HepG2 (cell line): ENCODE data around the gene MYL12B. TPM values are rescaled to one million over a fixed set of nuclear protein-coding genes. Genes with fewer than 3 reads are reported as not detected.

Experiments
- ARID2 ChIP-seq: sonication (generic); formaldehyde crosslinking; IDR thresholded peaks from 2 replicates; pipeline ENCODE4 v1.8.1; 2022; ENCODE audit warnings: mild to moderate bottlenecking, missing genetic modification reagents, borderline replicate concordance
- CCDC6 ChIP-seq: sonication (generic); formaldehyde crosslinking; IDR thresholded peaks from 2 replicates; pipeline ENCODE4 v1.8.1; 2022; ENCODE audit warnings: mild to moderate bottlenecking, missing genetic modification reagents, moderate library complexity
- CEBPB ChIP-seq: IDR thresholded peaks from 2 replicates; pipeline ENCODE4 v1.6.1; 2011; ENCODE audit warnings: low read depth, low read length, improper control_type of control experiment, borderline replicate concordance
- CEBPG ChIP-seq: IDR thresholded peaks from 2 replicates; pipeline ENCODE4 v1.6.1; 2016
- FIP1L1 ChIP-seq: fragments of 200-400 bp; formaldehyde crosslinking; IDR thresholded peaks from 2 replicates; pipeline ENCODE4 v1.6.1; 2018; ENCODE audit warnings: low read depth, mild to moderate bottlenecking, low read length, moderate library complexity, borderline replicate concordance; ENCODE audit not compliant: insufficient read depth
- FOXA1 ChIP-seq, 2 experiments: fragments of 450-650 bp in 1 of 2; sonication (generic) in 1 of 2; formaldehyde crosslinking in 1 of 2; IDR thresholded peaks; 2 replicates each; pipeline versions ENCODE4 v1.4.0 to v1.6.1; 2016 to 2020; ENCODE audit warnings: missing genetic modification reagents in 1 of 2
- GABPB1 ChIP-seq: IDR thresholded peaks from 2 replicates; pipeline ENCODE4 v1.6.1; 2016; ENCODE audit warnings: mild to moderate bottlenecking, missing genetic modification reagents, moderate library complexity, missing compliant biosample characterization
- GPN1 ChIP-seq: sonication (generic); formaldehyde crosslinking; IDR thresholded peaks from 2 replicates; pipeline ENCODE4 v1.5.1; 2020; ENCODE audit warnings: missing genetic modification reagents, borderline replicate concordance
- HES4 ChIP-seq: sonication (generic); formaldehyde crosslinking; IDR thresholded peaks from 2 replicates; pipeline ENCODE4 v1.9.0; 2021; ENCODE audit warnings: mild to moderate bottlenecking, missing genetic modification reagents, borderline replicate concordance
- HNF4G ChIP-seq, 2 experiments: sonication (generic) in 1 of 2; formaldehyde crosslinking in 1 of 2; IDR thresholded peaks; 2 replicates each; pipeline versions ENCODE4 v1.4.0 to v1.6.1; 2011 to 2020; ENCODE audit warnings: borderline replicate concordance in 2 of 2, low read depth in 2 of 2, mild to moderate bottlenecking in 2 of 2, low read length in 1 of 2, missing genetic modification reagents in 1 of 2, moderate library complexity in 1 of 2
- JUND ChIP-seq: sonication (generic); formaldehyde crosslinking; IDR thresholded peaks from 2 replicates; pipeline ENCODE4 v1.8.0; 2022; ENCODE audit warnings: mild to moderate bottlenecking, missing genetic modification reagents
- PCBP1 ChIP-seq: fragments of 200-400 bp; formaldehyde crosslinking; IDR thresholded peaks from 2 replicates; pipeline ENCODE4 v1.6.1; 2017; ENCODE audit warnings: mild to moderate bottlenecking, low read depth, low read length, borderline replicate concordance
- PHF21A ChIP-seq: sonication (generic); formaldehyde crosslinking; IDR thresholded peaks from 2 replicates; pipeline ENCODE4 v1.5.0; 2020; ENCODE audit warnings: mild to moderate bottlenecking, missing genetic modification reagents
- SAP130 ChIP-seq: IDR thresholded peaks from 2 replicates; pipeline ENCODE4 v1.6.1; 2016; ENCODE audit warnings: low read depth
- SCMH1 ChIP-seq: sonication (generic); formaldehyde crosslinking; IDR thresholded peaks from 2 replicates; pipeline ENCODE4 v1.9.0; 2021; ENCODE audit warnings: missing genetic modification reagents, mild to moderate bottlenecking, borderline replicate concordance
- SIN3A ChIP-seq: IDR thresholded peaks from 2 replicates; pipeline ENCODE4 v1.6.1; 2011; ENCODE audit warnings: low read depth, mild to moderate bottlenecking, control low read depth, low read length, borderline replicate concordance
- SP140L ChIP-seq: sonication (generic); formaldehyde crosslinking; IDR thresholded peaks from 2 replicates; pipeline ENCODE4 v1.4.0; 2020; ENCODE audit warnings: missing genetic modification reagents, borderline replicate concordance
- TBP ChIP-seq: sonication (generic); formaldehyde crosslinking; IDR thresholded peaks from 2 replicates; pipeline ENCODE4 v1.5.0; 2020; ENCODE audit warnings: missing genetic modification reagents
- THYN1 ChIP-seq: sonication (generic); formaldehyde crosslinking; IDR thresholded peaks from 2 replicates; pipeline ENCODE4 v1.8.1; 2023; ENCODE audit warnings: low read depth, mild to moderate bottlenecking, moderate library complexity, missing genetic modification reagents, borderline replicate concordance
- WIZ ChIP-seq: sonication (generic); formaldehyde crosslinking; IDR thresholded peaks from 2 replicates; pipeline ENCODE4 v1.5.1; 2020; ENCODE audit warnings: mild to moderate bottlenecking, missing genetic modification reagents
- ZFP36L2 ChIP-seq: sonication (generic); formaldehyde crosslinking; IDR thresholded peaks from 2 replicates; pipeline ENCODE4 v1.4.0; 2020; ENCODE audit warnings: missing genetic modification reagents
- ZNF256 ChIP-seq: sonication (generic); formaldehyde crosslinking; conservative IDR thresholded peaks from 2 replicates; pipeline ENCODE4 v1.4.0; 2020; ENCODE audit warnings: missing genetic modification reagents
- ZNF496 ChIP-seq: sonication (generic); formaldehyde crosslinking; IDR thresholded peaks from 2 replicates; pipeline ENCODE4 v1.8.1; 2023; ENCODE audit warnings: mild to moderate bottlenecking, moderate library complexity, missing genetic modification reagents; ENCODE audit not compliant: insufficient replicate concordance
- ZNF556 ChIP-seq: sonication (generic); formaldehyde crosslinking; IDR thresholded peaks from 2 replicates; pipeline ENCODE4 v1.4.0; 2020; ENCODE audit warnings: mild to moderate bottlenecking, missing genetic modification reagents, borderline replicate concordance
- ZNF563 ChIP-seq: sonication (generic); formaldehyde crosslinking; IDR thresholded peaks from 2 replicates; pipeline ENCODE4 v1.8.0; 2022; ENCODE audit warnings: mild to moderate bottlenecking, moderate library complexity, missing genetic modification reagents
- ZNF629 ChIP-seq: sonication (generic); formaldehyde crosslinking; conservative IDR thresholded peaks from 2 replicates; pipeline ENCODE4 v1.5.0; 2020; ENCODE audit warnings: missing genetic modification reagents
- ZNF644 ChIP-seq: IDR thresholded peaks from 2 replicates; pipeline ENCODE4 v1.6.1; 2016; ENCODE audit warnings: low read depth
- ZNF709 ChIP-seq: sonication (generic); formaldehyde crosslinking; IDR thresholded peaks from 2 replicates; pipeline ENCODE4 v1.5.0; 2020; ENCODE audit warnings: mild to moderate bottlenecking, missing genetic modification reagents
- ZNF724P ChIP-seq: sonication (generic); formaldehyde crosslinking; IDR thresholded peaks from 2 replicates; pipeline ENCODE4 v1.8.0; 2022; ENCODE audit warnings: missing genetic modification reagents, borderline replicate concordance
- ZNF770 ChIP-seq: sonication (generic); formaldehyde crosslinking; IDR thresholded peaks from 2 replicates; pipeline ENCODE4 v1.5.0; 2020; ENCODE audit warnings: mild to moderate bottlenecking, missing genetic modification reagents
- ZNF784 ChIP-seq: sonication (generic); formaldehyde crosslinking; IDR thresholded peaks from 2 replicates; pipeline ENCODE4 v1.5.1; 2020; ENCODE audit warnings: missing genetic modification reagents, mild to moderate bottlenecking, borderline replicate concordance
- polyA plus RNA-seq, 8 experiments: library from polyadenylated mRNA; depleted of rRNA in 3 of 8; stranded (reverse) in 7 of 8; unstranded in 1 of 8; fragments of >200 nt; fragmentation: Illumina TruSeq in 4 of 8; extraction: Trizol in 4 of 8; gene quantifications; 2 replicates each; pipeline versions ENCODE4 v1.2.1 to v1.2.3, GENCODE V29; 2011 to 2016; ENCODE audit warnings: low read depth in 4 of 8, missing spikeins in 1 of 8, mixed read lengths in 1 of 8; ENCODE audit not compliant: insufficient read depth in 1 of 8
- total RNA-seq, 5 experiments: library from RNA; depleted of rRNA; stranded (reverse); fragments of >200 nt; fragmentation: Illumina TruSeq; extraction: Trizol; gene quantifications; 2 replicates each; pipeline ENCODE4 v1.2.3, GENCODE V29; 2016; ENCODE audit warnings: low read depth in 1 of 5

The MYL12B gene
- total and polyA plus RNA-seq, 2 of the 13 experiments (the other 11 are each of a cell fraction or from before 2014, with no cell fraction given): 265 to 340 TPM

DNA sequence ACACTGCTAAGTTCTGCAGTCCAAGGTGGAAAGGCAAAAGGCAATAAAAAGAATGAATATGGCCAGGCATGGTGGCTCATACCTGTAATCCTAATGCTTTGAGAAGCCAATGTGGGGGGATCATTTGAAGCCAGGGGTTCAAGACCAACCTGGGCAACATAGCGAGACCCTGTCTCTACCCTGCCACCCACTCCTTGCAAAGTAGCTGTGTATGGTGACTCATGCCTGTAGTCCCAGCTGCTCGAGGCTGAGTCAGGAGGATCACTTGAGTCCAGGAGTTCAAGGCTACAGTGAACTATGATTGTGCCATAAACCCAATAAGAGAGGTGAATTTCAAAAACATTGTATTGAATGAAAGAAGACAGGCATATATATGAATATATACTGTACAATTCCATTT, 2.4 kb downstream of the MYL12B start (continued):
- no peak for TF ChIP-seq GPN1
- 0 out of 2 replicates have a peak, but pooled peaks have one; percentile 28 for TF ChIP-seq HNF4G (IDR thresholded peaks at IDR 0.05; ENCODE audit: borderline replicate concordance, low read depth, low read length)
- no peak for TF ChIP-seq HNF4G (CRISPR knock-in tag; IDR thresholded peaks at IDR 0.05; ENCODE audit: borderline replicate concordance, low read depth)
- TF ChIP-seq JUND (CRISPR knock-in tag): peak; percentile 91
- no peak for TF ChIP-seq SCMH1 (CRISPR knock-in tag)
- TF ChIP-seq ZNF644 (CRISPR knock-in tag): no peak
- TF ChIP-seq ZFP36L2 (CRISPR knock-in tag): no peak
- TF ChIP-seq PCBP1: no peak
- no peak for TF ChIP-seq ZNF724P
- TF ChIP-seq SIN3A: no peak
- no peak for TF ChIP-seq WIZ (CRISPR knock-in tag)
- no peak for TF ChIP-seq GABPB1 (CRISPR knock-in tag)
- no peak for TF ChIP-seq ZNF784
- no peak for TF ChIP-seq FOXA1 (IDR thresholded peaks at IDR 0.05)
- TF ChIP-seq FOXA1 (CRISPR knock-in tag; IDR thresholded peaks at IDR 0.05): no peak
- TF ChIP-seq ZNF496 (CRISPR knock-in tag): no peak
- TF ChIP-seq ZNF563 (CRISPR knock-in tag): no peak
- TF ChIP-seq HES4: no peak
- no peak for TF ChIP-seq THYN1 (CRISPR knock-in tag)
- TF ChIP-seq SAP130 (CRISPR knock-in tag): peak; percentile 89
- no peak for TF ChIP-seq ZNF556 (CRISPR knock-in tag)
- TF ChIP-seq ZNF256 (CRISPR knock-in tag): no peak
- no peak for TF ChIP-seq FIP1L1
- no peak for TF ChIP-seq ZNF709
- no peak for TF ChIP-seq PHF21A (CRISPR knock-in tag)
- no peak for TF ChIP-seq SP140L (CRISPR knock-in tag)
- TF ChIP-seq CEBPB: peak; percentile 33; the same call in 1 of the 2 replicates
- no peak for TF ChIP-seq TBP (CRISPR knock-in tag)
- no peak for TF ChIP-seq ZNF629 (CRISPR knock-in tag)
- TF ChIP-seq CCDC6 (CRISPR knock-in tag): no peak
- TF ChIP-seq CEBPG: no peak
- no peak for TF ChIP-seq ARID2 (CRISPR knock-in tag)
- peak; percentile 90 for TF ChIP-seq ZNF770 (CRISPR knock-in tag)
